Adrenal gland (tissue), 12 donors: ENCODE measurements around the gene THSD7A. TPM values are rescaled to one million over a fixed set of nuclear protein-coding genes. Genes with fewer than 3 reads are reported as not detected.

ENCODE experiments used
- DNase-seq, 7 donors: peaks; one replicate each; pipeline ENCODE4 v3.0.0-alpha.2; 2019 to 2020
- H3K27ac ChIP-seq, 5 donors: fragments of 200-600 bp; sonication (generic) in 4 of 5; 1 replicate in 3 of 5; 2 replicates in 2 of 5; pipeline versions ENCODE4 v1.5.1 to v1.8.0; 2016 to 2020; ENCODE audit warnings: mild to moderate bottlenecking in 1 of 5
- H3K27me3 ChIP-seq: fragments of 200-600 bp; 2 replicates; pipeline ENCODE4 v1.8.0; 2021
- H3K36me3 ChIP-seq, 2 donors: fragments of 200-600 bp; replicated peaks in 1 of 2; 1 replicate in 1 of 2; 2 replicates in 1 of 2; pipeline versions ENCODE4 v1.5.1 to v1.8.0; 2018 to 2022
- H3K4me1 ChIP-seq, 2 donors: fragments of 200-600 bp; replicated peaks in 1 of 2; 1 replicate in 1 of 2; 2 replicates in 1 of 2; pipeline versions ENCODE4 v1.5.1 to v1.8.0; 2018 to 2021
- H3K4me3 ChIP-seq, 4 donors: fragments of 200-600 bp; sonication (generic) in 3 of 4; one replicate each; pipeline ENCODE4 v1.5.1; 2016 to 2018
- H3K9me3 ChIP-seq, 3 donors: fragments of 200-600 bp; sonication (generic) in 1 of 3; replicated peaks in 1 of 3; 1 replicate in 2 of 3; 2 replicates in 1 of 3; pipeline versions ENCODE4 v1.5.1 to v1.8.0; 2016 to 2021
- CTCF ChIP-seq, 6 experiments: fragments of 450-650 bp in 4 of 6; fragments of 200-600 bp in 2 of 6; sonication (generic) in 1 of 6; IDR thresholded peaks; 1 replicate in 5 of 6; 2 replicates in 1 of 6; pipeline versions ENCODE4 v1.5.1 to v1.8.0; 2016 to 2021; ENCODE audit warnings: antibody characterized with exemption in 6 of 6, mild to moderate bottlenecking in 2 of 6, moderate library complexity in 1 of 6
- POLR2A ChIP-seq, 2 donors: fragments of 450-650 bp; IDR thresholded peaks; one replicate each; pipeline ENCODE4 v1.6.1; 2017; ENCODE audit warnings: antibody characterized with exemption in 2 of 2, mild to moderate bottlenecking in 2 of 2, moderate library complexity in 1 of 2
- WGBS, 4 donors: extraction: QIAGEN DNeasy Blood & Tissue Kit in 2 of 4; methylation state at CpG; one replicate each; pipeline versions ENCODE4 v1.1.5 to v1.1.7; 2013 to 2017; 5-methylcytosine and 5-hydroxymethylcytosine counted together
- intact Hi-C, 2 donors: fragments of 100-400 bp; cut with DNase I; formaldehyde crosslinking; loops; one replicate each; pipeline versions ENCODE4 v1.14.1 to v1.15.0; 2022 to 2023
- polyA plus RNA-seq, 3 donors: library from polyadenylated mRNA; stranded (reverse); fragments of 200-250 nt in 2 of 3; fragments of 350-450 nt in 1 of 3; fragmentation: Illumina TruSeq in 1 of 3; extraction: RNeasy Lipid Tissue Mini Kit (QIAGEN cat#74804) in 1 of 3; gene quantifications; one replicate each; pipeline ENCODE4 v1.2.3, GENCODE V29; 2013 to 2014
- total RNA-seq, 9 donors: library from RNA; depleted of rRNA in 4 of 9; stranded (reverse); fragments of >200 nt in 4 of 9; fragments of 120-200 nt in 1 of 9; fragmentation: NEBNext Ultra II Directional in 1 of 9; extraction: Animal tissue kit (Norgen Biotek cat#: 25700) in 1 of 9; gene quantifications; one replicate each; pipeline versions ENCODE4 v1.1.0 to v1.2.4, GENCODE V29; 2013 to 2023
- donor health status: healthy with polysubstance abuse.
- donor health status: Bipolar disorder and iron deficiency.
- donor health status: DM: yes; HTN: yes; CAD: no.
- donor health status: DM: no; HTN: no; CAD: no.
- donor health status: DM: no; HTN: no; CAD: no.
- donor health status: DM: yes; HTN: yes; CAD: no.

THSD7A gene
- total and polyA plus RNA-seq, 12 donors = 0.74 to 18.4 (median 4.8) TPM

GRCh38 chr7:11768263-11768662, 63.7 kb downstream of the THSD7A start:
- Histone ChIP-seq H3K4me1 (no peaks in the 10 kb centered on the region), H3K9me3 (no peaks in the 10 kb centered on the region), H3K27ac (no peak overlapping the region), H3K4me3 (no peak overlapping the region), H3K27me3 (no peaks in the 10 kb centered on the region), H3K36me3 (no peaks in the 10 kb centered on the region)
- no peak for DNase-seq
- WGBS, 4 donors = 86 to 92% (median 91%) methylated on average over 5 of the region's 5 CpGs
- intact Hi-C loops = no loop called here
- TF ChIP-seq POLR2A (IDR thresholded peaks at IDR 0.05) = no peak
- TF ChIP-seq CTCF (IDR thresholded peaks at IDR 0.05) = no peak

- H3K27me3 ChIP-seq = no peaks in the 10 kb centered on the region
- 79 to 93% (median 88%) methylated on average over 3 of the region's 3 CpGs for WGBS, 4 donors
- no peaks in the 10 kb centered on the region for H3K36me3 ChIP-seq
- no peak overlapping the region for H3K4me3 ChIP-seq
- no peak overlapping the region for H3K27ac ChIP-seq
- intact Hi-C loops = no loop called here
- DNase-seq = no peak
- no peak for TF ChIP-seq POLR2A (IDR thresholded peaks at IDR 0.05)
- no peak for TF ChIP-seq CTCF (IDR thresholded peaks at IDR 0.05)
- H3K4me1 ChIP-seq = no peaks in the 10 kb centered on the region
- H3K9me3 ChIP-seq = no peaks in the 10 kb centered on the region
Observed at GRCh38 chr7:11767148-11767547, 64.8 kb downstream of the THSD7A start.

GRCh38 chr7:11760372-11760771, 71.6 kb downstream of the THSD7A start:
- Histone ChIP-seq H3K27me3 (no peaks in the 10 kb centered on the region), H3K27ac (no peak overlapping the region), H3K4me3 (no peak overlapping the region), H3K4me1 (no peaks in the 10 kb centered on the region), H3K9me3 (no peaks in the 10 kb centered on the region), H3K36me3 (no peaks in the 10 kb centered on the region)
- TF ChIP-seq CTCF (IDR thresholded peaks at IDR 0.05) (no peak), POLR2A (IDR thresholded peaks at IDR 0.05) (no peak)
- intact Hi-C loops = no loop called here
- 65 to 79% (median 70%) methylated on average over 3 of the region's 3 CpGs for WGBS, 4 donors
- no peak for DNase-seq

GRCh38 chr7:11758627-11759111, 73.3 kb downstream of the THSD7A start:
- intact Hi-C loops = no loop called here
- no peak for TF ChIP-seq POLR2A (IDR thresholded peaks at IDR 0.05)
- TF ChIP-seq CTCF (IDR thresholded peaks at IDR 0.05) = no peak
- DNase-seq = no peak

More at GRCh38 chr7:11758627-11759111, 73.3 kb downstream of the THSD7A start:
- H3K27ac ChIP-seq = no peak overlapping the region
- H3K27me3 ChIP-seq = no peaks in the 10 kb centered on the region
- H3K36me3 ChIP-seq = no peaks in the 10 kb centered on the region
- no peak overlapping the region for H3K4me3 ChIP-seq
- H3K9me3 ChIP-seq = no peaks in the 10 kb centered on the region
- no peaks in the 10 kb centered on the region for H3K4me1 ChIP-seq
- 73 to 87% (median 75%) methylated on average over 2 of the region's 2 CpGs for WGBS, 4 donors
